ENCODE results near the gene COX6B1.

DNA sequence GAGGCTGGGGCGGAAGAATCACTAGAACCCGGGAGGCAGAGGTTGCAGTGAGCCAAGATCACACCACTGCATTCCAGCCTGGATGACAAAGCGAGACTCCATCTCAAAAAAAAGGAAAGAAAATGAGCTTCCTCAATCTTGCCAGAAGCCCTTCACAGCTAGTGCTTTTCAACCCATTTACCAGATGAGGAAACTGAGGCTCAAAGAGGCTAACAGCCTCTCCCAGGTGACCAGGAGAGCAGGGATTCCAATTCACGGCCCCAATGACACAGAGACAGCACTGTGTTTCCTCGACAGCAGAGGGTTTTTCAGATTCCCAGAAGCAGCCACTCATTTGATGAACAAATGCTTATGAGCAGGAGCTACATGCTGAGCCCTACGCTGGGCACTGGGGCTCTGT, 21.4 kb downstream of the COX6B1 start:
- TF ChIP-seq POLR2AphosphoS5 (IDR thresholded peaks at IDR 0.05; ENCODE audit: low read depth) = no peak
- TF ChIP-seq, protein P1, sequence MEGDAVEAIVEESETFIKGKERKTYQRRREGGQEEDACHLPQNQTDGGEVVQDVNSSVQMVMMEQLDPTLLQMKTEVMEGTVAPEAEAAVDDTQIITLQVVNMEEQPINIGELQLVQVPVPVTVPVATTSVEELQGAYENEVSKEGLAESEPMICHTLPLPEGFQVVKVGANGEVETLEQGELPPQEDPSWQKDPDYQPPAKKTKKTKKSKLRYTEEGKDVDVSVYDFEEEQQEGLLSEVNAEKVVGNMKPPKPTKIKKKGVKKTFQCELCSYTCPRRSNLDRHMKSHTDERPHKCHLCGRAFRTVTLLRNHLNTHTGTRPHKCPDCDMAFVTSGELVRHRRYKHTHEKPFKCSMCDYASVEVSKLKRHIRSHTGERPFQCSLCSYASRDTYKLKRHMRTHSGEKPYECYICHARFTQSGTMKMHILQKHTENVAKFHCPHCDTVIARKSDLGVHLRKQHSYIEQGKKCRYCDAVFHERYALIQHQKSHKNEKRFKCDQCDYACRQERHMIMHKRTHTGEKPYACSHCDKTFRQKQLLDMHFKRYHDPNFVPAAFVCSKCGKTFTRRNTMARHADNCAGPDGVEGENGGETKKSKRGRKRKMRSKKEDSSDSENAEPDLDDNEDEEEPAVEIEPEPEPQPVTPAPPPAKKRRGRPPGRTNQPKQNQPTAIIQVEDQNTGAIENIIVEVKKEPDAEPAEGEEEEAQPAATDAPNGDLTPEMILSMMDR (IDR thresholded peaks at IDR 0.05; ENCODE audit: insufficient read depth, low read length) = no peak
- TF ChIP-seq, protein P2, sequence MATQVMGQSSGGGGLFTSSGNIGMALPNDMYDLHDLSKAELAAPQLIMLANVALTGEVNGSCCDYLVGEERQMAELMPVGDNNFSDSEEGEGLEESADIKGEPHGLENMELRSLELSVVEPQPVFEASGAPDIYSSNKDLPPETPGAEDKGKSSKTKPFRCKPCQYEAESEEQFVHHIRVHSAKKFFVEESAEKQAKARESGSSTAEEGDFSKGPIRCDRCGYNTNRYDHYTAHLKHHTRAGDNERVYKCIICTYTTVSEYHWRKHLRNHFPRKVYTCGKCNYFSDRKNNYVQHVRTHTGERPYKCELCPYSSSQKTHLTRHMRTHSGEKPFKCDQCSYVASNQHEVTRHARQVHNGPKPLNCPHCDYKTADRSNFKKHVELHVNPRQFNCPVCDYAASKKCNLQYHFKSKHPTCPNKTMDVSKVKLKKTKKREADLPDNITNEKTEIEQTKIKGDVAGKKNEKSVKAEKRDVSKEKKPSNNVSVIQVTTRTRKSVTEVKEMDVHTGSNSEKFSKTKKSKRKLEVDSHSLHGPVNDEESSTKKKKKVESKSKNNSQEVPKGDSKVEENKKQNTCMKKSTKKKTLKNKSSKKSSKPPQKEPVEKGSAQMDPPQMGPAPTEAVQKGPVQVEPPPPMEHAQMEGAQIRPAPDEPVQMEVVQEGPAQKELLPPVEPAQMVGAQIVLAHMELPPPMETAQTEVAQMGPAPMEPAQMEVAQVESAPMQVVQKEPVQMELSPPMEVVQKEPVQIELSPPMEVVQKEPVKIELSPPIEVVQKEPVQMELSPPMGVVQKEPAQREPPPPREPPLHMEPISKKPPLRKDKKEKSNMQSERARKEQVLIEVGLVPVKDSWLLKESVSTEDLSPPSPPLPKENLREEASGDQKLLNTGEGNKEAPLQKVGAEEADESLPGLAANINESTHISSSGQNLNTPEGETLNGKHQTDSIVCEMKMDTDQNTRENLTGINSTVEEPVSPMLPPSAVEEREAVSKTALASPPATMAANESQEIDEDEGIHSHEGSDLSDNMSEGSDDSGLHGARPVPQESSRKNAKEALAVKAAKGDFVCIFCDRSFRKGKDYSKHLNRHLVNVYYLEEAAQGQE (IDR thresholded peaks at IDR 0.05; ENCODE audit: insufficient replicate concordance, low read depth) = no peak
- TF ChIP-seq GABPA (IDR thresholded peaks at IDR 0.05; ENCODE audit: low read depth) = no peak
